NCI-H1436 treated with DMSO at 0.1 percent for 48 hours (cell line): ENCODE measurements around the gene NPM3.
A peak's percentile ranks its signal among the peaks of the same experiment; 100 is the strongest.

ENCODE experiments used
- DNase-seq: peaks from one replicate; lab custom pipeline; 2025; lab: John Stamatoyannopoulos, UW

NPM3 gene, protein sequence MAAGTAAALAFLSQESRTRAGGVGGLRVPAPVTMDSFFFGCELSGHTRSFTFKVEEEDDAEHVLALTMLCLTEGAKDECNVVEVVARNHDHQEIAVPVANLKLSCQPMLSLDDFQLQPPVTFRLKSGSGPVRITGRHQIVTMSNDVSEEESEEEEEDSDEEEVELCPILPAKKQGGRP

DNA sequence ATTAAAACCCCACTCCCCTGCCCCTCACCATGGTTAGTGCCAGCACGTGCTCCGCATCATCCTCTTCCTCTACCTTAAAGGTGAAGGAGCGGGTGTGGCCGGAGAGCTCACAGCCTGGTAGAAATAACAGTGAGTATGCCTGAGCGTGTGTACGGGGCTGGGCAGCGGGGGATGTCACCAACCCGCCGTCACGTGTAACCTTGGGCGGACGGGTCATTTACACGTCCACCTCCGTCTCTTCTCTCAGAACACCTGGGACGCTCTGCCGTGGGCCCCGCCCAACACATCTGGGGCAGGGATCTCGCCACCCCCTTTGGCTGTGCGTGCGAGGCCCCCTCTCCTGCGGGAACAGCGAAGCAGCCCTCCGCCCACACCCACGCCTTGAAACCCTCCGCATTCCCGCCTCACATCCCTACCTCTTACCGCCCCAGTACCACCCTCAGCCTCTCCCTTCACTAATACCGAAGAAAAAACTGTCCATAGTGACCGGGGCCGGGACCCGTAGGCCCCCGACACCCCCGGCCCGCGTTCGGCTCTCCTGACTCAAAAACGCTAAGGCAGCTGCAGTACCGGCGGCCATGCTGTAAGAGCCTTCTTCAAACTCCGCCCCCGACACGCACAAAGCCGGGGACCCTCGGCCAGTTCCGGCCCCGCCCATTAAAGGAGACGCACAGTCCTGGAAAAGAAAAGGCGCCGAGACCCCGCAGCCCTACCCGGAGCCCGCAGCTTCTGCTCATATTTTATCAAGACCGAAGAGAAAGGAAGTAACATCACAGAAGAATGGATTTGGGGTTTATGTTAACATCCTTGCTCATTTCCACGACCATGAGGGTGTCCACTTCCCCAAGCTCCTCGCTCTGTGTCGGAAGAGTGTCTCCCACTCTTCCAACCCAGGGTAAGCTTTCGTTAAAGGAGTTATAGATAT, at the start of gene NPM3:
NPM3 (minus strand) TSS at position 636 of the 925 bp plus-strand sequence; CDS start at position 580, 56 bp downstream.
- DNase-seq: peak; percentile 4

DNA sequence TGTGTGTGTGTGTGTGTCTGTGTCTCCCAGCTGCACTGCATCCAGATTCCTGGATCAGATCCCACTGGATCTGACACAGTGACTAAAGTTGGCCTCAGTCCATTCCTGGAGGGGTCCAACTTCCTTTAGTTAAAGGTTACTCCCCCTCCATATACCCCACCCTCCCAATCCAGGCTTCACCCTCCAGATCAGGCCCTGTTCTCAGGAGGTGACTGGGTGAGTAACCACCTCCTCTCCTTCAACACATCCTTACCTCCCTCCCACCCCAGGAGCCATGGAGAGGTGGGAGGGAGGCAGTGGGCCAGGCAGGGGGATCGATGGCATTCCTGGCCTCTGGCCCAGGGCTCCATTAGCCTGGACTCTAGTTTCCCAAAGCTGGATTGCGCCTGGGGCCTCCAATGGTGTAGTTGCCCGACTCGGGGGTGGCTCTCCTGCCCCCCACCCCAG, 49.1 kb upstream of the NPM3 start:
- no peak for DNase-seq

DNA sequence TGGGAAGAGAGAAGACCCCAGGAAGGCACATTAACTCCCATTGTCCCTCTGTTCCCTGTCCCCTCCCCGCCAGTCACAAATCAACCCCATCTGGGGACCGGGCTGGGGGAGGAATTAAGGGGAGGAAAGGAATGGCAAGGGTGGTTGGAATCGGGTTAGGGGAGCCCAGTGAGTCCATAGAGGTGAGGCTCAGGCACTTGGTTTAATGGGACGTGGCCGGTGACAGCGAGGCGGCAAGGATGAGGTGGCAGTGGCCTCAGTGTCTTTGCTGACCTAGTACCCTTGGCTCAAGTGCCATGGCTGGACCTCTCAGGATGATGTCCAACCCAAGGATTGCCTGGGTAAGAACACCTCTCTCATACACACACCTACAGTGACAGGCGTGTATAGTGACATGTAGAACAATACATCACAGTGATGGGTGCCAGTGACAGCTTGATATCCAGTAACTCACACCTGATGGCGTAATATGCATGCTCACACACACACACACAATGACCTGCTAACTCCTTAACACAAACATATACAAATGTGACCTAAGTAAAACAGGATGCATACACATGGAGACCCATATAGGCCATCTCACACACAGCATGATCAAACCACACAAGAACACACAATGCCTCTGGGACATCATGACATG, 48.0 kb upstream of the NPM3 start:
- DNase-seq: no peak

DNA sequence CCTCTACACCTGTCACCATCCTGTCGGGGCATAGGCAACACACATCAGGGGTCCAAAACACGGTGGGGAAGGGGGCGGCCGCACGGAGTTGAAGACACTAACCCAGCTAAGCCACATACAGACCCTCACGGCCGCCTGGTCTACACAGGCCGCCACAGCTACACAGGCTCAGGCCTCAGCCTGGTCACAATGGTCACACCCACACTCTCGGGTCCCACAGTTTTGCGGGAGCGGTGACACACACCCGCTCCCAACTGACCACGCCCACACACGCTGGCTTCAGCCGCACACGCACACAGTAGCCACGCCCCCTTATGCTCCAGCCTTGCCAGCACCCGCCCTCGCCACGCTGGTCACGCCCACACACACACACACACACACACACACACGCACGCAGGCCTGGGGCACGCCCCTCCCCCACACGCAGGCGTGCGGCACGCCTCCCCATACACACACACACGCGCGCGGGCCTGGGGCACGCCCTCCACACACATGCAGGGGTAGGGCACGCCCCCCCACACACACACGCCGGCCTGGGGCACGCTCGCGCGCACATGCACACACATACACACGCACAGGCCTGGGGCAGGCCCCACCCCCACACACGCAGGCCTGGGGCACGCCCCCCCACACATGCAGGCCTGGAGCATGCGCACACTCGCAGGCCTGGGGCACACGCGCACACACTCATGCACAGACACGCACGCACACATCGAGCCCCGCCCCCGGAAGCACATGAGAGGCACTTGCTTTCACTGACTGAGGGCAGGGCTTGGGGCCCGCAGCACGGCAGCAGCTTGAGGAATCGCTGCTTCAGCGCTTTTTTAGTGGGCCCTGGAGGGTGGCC, 47.3 kb upstream of the NPM3 start:
- peak; percentile 13 for DNase-seq

DNA sequence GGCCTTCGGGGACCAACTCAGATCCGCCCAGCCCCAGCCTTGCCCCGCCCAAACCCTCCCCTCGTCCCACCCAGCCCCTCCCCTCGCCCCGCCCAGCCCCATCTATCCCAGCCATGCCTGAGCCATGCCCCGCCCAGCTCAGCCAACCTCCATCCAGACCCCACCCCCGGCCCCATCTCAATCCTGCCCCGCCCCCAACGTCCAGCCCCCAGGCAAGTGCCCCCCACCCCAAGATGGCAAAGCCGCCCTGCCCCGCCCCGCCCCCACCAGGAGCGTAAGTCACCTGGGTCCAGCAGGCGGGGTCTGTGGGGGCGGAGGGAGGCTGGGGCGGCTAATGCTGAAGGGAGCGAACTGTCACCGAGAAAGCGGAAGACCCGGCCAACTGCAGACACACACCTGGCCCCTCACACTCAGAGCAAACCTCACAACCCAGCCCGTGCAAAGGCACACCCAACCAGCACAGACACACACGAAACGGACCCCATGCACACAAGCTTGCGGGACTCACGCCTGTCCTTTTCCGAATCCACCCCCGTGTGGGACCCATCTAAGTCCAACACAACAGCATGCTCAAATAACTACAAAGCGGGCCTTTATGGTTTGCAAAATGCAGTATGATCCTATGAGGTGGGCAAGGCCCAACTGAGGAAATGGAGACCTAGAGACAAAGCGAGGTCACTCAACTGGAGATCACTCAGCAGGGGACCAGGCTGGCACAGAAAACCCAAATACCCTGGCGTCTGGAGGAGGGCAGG, 46.5 kb upstream of the NPM3 start:
- DNase-seq: no peak

DNA sequence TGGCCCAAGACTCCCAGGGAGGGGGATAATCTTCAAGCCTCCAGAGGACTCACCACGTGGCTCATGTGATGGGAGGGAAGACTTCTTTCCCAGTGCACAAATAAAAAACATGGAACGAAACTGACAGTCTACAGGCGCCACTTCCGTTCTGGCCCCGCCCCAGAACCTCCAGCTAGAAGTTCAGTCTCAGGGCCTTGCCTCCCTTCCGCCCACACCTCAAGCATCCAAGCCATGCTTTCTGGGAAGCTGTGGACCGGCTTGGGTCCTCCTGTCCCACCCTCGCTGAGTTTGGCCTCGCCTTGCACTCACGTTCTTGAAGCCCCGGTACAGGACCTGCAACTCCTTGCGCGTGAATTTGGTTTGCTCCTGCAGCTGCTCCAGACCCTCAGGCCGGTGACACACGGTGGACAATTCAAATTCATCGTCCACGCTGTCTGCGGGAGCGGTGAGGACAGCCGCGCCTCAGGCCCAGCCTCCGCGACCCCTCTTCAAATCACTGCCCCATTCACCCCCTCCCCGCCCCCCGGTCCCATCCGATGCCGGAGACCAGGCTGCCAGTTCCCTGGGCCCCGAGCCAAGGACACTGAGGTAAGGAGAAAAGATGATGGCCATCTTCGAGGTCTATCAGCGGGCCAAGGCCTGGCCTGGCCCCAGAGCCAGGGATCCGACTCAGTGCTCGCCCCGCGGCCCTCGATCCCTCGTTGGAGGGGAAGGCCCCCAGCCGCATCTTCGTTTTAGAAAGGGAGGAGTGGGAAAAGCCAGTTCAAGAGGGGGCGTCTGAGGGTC, 45.7 kb upstream of the NPM3 start:
- no peak for DNase-seq

DNA sequence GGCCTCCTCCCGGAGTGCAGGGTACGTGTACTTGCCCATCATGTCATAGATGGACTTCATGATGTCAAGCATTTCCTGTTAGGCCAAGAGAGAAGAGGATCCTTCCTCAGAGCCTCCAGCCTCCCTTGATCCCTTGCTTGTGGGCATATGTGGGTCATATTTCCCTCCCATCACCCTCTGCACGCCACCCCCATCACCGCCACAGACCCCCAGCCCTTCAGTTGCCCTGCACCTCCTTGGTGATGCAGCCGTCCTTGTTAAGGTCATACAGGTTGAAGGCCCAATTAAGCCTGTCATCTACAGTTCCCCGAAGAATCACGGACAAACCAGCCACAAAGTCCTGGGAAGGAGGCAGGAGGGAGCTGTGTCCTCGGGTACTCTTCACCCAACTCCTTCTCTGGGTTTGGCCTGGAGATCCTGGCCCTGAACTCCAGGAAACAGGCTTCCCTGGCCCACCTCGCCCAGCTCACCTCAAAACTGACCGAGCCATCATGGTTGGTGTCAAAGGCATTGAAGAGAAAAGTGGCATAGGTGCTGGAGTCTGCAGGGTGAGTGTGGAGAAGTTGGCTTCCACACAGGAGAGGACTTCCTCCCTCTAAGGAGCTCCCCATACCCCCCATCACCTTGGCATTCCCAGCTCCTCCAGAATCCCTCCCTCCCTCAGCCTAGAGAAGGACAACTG, 44.8 kb upstream of the NPM3 start:
- DNase-seq: no peak

DNA sequence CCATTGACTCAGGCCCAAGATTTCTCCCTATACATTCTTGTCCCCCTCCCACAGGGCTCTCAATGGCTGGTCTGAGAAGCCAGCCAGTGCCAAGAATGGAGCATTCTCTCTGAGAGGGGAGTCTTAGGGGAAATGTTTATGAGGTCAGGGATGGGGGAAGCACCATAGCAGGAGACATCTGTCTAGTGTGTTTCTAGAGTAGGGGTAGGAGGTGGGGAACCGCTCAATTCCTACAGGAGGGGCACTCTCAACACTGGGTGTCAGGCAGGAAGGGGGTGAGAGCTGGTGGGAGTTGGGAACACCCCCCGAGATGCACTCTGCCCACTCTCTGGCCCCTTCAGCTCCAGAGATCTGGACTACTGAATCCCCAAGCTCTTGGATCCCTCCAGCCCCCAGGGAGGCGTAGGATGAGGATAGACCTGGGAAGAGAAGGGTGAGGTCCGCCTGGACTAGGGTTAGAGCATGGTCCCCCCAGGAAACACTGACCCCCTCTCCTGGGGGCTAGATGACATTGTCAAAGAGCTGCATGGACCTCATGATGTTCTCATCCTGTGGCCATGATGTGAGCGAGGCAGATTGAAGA, 43.7 kb upstream of the NPM3 start:
- no peak for DNase-seq

DNA sequence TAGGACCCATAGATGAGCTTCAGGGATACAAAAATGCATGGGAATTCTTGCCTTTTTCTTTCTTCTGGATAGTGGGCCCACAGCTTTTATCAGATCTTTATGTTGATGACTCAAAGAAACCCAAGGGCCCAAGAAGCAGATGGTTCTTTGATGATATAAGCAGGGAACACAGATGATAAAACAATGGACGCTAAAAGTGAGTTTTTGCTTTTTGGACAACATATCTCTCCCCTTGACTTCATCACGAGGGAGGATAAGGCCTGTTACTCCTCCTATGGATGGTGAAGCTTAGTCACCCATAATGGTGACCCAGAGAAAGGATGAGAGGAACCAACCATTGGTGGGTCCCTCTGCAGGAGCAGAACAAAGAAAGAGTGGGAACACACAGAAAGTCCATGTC, 41.5 kb upstream of the NPM3 start:
- no peak for DNase-seq

DNA sequence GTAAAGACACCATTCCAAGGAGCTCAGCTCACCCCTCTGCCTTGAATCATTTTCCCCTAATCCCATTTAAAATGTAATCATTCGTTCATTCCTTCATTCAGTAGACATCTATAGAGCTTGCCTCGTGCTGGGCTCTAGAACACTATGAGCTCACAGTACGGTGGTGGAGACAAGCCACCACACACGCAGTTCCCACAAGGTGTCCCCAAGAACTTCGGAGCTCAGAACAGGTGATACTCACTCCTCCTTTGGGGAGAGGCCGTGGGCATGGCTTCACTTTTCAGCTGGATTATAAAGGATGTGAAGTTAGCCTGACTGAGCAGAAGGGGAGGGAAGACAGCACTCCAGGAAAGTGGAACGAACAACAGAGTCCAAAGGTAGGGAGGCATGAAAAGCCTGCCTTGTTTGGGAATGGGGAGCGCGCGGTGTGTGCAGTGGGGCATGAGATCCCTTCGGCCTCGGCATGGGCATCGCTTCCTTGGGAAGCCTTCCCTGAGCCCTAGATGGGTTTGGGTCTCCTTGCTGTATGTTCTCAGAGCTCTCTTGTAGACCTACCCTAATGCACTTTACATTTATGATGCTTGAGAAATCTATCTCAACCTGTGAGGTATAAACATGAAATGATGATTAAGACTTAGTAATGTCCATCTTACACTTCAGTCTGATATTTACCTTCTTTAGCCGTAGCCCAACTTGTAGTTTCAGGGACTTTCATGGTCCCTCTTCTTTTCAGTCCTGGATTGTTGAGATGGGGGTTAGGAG, 35.8 kb upstream of the NPM3 start:
- DNase-seq: no peak

DNA sequence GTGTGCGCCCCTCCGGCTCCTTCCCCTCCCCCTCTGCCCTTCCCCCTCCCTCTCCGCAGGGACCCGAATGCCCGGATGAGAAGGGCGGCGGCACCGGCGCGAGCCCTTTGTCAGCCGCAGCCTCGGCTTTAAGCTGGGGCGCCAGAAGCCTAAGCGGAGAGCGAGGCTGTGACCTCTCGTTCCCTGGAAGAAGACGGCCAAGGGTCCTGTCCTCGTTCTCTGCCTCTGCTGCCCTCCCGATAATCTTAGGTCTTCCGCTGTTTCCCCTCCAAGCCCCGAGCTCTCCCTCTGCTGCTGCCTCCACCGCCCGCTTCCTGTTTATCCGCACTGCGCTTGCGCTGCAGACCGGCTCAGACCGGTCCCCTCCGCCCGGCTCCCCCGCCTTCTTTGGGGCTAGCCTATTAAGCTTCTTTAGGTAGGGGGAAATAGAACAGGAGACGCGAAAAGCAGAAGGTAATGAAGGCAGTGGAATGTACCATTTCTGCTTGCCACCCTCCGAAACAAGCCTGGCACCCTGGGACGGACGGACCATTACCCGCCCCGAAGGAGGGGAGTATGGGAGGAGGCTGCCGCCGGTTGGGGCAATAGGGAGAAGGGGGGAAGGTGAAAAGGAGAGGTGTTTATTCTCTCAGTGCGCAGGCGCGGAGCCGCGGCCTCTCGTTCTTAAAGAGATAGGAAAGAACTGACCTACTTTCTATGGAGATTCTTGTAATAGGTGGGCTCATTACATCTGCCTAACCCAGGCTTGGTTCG, 35.0 kb upstream of the NPM3 start, which contains the start of gene OGA:
OGA (minus strand) TSS at position 326 of the 753 bp plus-strand sequence. CDS start 422 bp downstream, outside the sequence.
- peak; percentile 99 for DNase-seq

DNA sequence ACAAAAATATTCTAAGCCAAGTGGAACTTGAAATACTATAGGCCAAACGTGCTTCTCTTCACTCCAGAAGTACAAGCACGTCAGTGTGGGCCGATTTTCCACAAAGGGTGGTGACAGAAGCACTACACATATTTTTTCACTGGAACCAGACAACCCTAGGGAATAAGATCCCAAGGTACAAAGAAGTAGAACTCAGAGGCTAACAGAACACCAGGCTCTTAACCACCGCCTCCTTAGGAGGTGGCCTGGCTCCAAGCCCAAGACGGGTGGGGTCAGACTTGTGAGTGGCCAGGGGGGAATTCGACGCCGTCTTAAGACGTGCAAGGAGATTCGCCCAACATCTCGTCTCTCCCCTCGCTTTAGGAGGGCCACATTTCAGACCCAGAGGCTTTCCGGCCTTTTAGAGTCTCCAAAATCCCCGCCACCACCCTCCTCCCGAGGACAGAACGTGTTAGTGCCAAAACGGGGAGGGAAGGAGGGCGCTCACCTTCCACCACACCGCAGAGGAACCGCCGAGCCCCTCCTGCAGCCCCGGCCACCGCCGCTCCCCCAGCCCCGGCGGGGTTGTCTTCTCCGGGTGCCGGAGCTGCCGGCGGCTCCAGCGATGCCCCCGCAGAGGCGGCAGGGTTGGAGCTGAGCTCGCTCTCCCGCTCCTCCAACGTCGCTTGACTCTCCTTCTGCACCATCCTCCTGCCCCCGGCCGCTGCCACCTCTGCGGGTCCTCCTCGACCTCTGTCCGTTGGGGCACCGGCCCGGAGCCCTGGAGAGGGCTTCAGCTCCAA, 34.3 kb upstream of the NPM3 start:
- DNase-seq: no peak

DNA sequence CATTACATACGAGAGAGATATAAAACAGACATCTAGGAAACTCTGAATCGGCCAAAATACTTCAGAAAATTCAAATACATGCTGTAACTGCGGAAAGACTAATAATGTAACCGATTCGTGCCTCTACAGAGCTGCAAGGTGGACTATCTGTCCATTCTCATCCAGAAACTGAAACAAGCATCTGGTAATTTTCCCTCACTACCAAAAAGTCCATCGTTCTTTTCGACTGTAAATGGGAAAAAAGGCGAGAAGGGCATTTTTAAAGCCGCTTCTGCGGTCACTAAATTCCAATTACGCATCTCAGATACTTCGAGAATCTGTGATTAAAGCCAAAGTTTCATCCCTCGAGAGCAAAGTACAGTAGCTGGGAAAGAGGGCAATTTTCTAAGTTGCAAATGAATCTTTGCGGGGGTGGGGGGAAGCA, 33.7 kb upstream of the NPM3 start:
- no peak for DNase-seq

DNA sequence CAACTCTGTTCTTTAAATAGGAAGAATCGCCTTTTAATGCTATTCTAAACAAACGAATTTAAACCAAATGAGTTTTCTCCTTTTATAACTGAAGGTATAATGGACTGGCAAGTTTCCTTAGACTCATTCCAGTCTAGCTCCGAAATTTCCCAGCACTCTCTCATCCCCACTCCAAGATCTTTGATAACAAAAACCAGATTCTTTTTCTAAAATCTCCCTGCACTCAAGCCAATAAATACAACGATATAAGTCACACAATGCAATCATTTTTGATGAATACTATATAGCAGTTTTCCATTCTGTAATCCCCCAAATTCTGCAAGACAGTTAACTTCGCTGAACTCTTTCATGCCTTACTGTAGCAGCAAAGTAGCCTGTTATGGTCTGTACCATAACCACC, 33.1 kb upstream of the NPM3 start:
- DNase-seq: no peak

DNA sequence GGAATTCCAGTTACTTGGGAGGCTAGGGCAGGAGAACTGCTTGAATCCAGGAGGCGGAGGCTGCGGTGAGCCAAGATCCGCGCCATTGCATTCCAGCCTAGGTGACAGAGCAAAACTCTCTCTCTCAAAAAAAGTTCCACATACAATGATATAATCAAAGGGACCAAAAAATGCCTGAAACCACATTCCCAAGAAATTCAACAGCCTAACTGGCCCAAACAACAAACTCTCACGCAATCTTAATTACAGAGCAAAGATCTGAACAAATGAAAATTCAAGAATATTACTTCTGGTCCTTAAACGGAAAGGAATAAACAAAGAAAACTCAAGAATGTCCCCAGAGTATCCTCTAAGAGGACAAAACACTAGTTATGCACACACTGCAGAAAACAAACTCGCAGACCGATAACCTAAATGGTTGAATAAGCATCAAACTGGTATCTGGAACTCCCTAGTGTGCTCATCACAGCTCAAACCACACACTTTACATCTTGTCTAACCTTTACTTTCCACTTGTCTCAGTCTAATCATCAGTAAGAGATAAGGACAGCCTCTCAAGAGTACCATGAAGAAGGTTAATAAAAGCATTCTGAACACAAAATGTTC, 31.3 kb upstream of the NPM3 start:
- no peak for DNase-seq

DNA sequence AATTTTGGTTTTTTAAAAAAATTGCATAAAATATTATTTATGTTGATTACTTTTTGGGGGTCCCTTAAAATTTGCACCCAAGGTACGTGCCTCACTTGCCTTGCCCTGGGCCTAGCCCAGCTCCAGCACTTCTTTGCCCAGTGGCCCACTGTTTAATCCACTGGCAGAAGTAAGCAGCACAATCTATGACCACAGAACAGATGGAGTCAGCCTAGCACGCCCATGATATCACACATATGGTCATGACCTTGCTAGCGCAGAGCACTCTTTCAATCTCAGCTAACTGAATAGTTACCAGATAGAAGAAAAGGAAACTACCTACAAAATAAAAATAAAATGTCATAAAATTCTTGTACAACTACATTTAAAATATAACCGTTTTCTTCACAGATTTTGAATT, 29.4 kb upstream of the NPM3 start:
- DNase-seq: no peak

DNA sequence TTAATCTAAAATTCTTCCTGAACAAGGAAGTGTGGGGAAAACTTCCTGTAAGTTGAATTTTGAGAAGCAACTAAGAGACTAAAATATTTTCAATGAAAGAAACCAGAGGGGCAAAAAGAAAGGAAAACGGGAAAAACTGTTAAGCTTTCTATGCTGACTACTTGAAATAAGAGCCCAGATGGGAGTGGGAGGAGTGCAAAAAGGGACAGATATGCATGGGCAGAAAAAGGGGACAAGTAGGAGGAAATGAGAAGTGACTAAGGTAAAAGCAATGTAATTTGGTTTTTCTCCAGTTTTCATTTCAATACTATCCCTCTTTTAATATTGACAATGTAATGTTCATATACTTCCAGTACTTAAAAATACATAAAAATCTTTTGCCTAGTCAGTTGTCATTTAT, 23.9 kb upstream of the NPM3 start:
- no peak for DNase-seq
